SHP77 (cell line): Measurements from ENCODE around the gene CDT1.

Source experiments
- DNase-seq, 2 experiments: peaks; one replicate each; lab custom pipeline; 2025; lab: John Stamatoyannopoulos, UW

CDT1 gene

GRCh38 chr16:88856122-88856827 lies 52.7 kb downstream of the CDT1 start:
- DNase-seq = no peak

GRCh38 chr16:88856828-88857727 lies 53.5 kb downstream of the CDT1 start, which contains the start of the genes GALNS and TRAPPC2L:
TSS of gene GALNS (minus strand) at chr16:88856947. CDS start at chr16:88856877, 70 bp downstream.
TSS of gene TRAPPC2L (plus strand) at chr16:88857127. CDS start at chr16:88857151, 24 bp downstream.
- peak; percentile 89 to 97 for DNase-seq

GRCh38 chr16:88857728-88858339 lies 54.2 kb downstream of the CDT1 start:
- DNase-seq = peak; percentile 76 to 85
